ENCODE data around the gene CSK. TPM values are rescaled to one million over a fixed set of nuclear protein-coding genes. Genes with fewer than 3 reads are reported as not detected.
A peak's percentile ranks its signal among the peaks of the same experiment; 100 is the strongest.

The CSK gene
- total RNA-seq, 4 donors from 2014 or later, result 6.4 to 11.7 (median 10.8) TPM

- Histone ChIP-seq H3K4me1 (peaks cover 45 to 48% of the 10 kb centered on the region in 2 donors), H3K36me3 (no peaks in the 10 kb centered on the region), H3K27me3 (no peaks in the 10 kb centered on the region), H3K9me3 (no peaks in the 10 kb centered on the region), H3K27ac (peak overlapping the region in 1 of 4 donors; percentile 81), H3K4me3 (peak overlapping the region in 3 of 4 donors; percentile 43 to 76 (median 62))
- ATAC-seq, result no peak
- no peak for TF ChIP-seq POLR2A (IDR thresholded peaks at IDR 0.05)
- no peak for TF ChIP-seq CTCF (IDR thresholded peaks at IDR 0.05 in 4 of 5, conservative IDR thresholded peaks at IDR 0.05 in 1 of 5)
- intact Hi-C loops (cut with DNase I; ENCODE audit: low total_unique reads) (loop anchor here (5.0 to 10.0 kb wide), 3 partner anchors 62 to 236 kb away; partner anchors contain the start of genes ARID3B, COX5A and ULK3), in situ Hi-C loops (cut with MboI; ENCODE audit: low sequenced_read_pairs in 4 of 4) (loop anchor here in 1 of 4 donors (5.0 kb wide), 1 partner anchor 167 kb away; no protein-coding TSS in a partner anchor)
- DNase-seq, result no peak
Observed at GRCh38 chr15:74780523-74781430, 1.1 kb upstream of the CSK start.

GRCh38 chr15:74782259-74783071 is 585 bp downstream of the CSK start:
- H3K27ac ChIP-seq, result peak overlapping the region; percentile 70 to 84 (median 80)
- ATAC-seq, result peak; percentile 34 to 48
- H3K4me3 ChIP-seq, result peak overlapping the region; percentile 71 to 83 (median 78)
- no peak for DNase-seq
- no peaks in the 10 kb centered on the region for H3K9me3 ChIP-seq
- peaks cover 58 to 62% of the 10 kb centered on the region in 2 donors for H3K4me1 ChIP-seq
- no peaks in the 10 kb centered on the region for H3K27me3 ChIP-seq
- intact Hi-C loops (cut with DNase I; ENCODE audit: low total_unique reads) (loop anchor here (1.0 to 10.0 kb wide), 4 partner anchors 18 to 238 kb away; partner anchors contain the start of genes ARID3B, COX5A and ULK3), in situ Hi-C loops (cut with MboI; ENCODE audit: low sequenced_read_pairs in 4 of 4) (loop anchor here in 1 of 4 donors (5.0 kb wide), 1 partner anchor 165 kb away; no protein-coding TSS in a partner anchor)
- no peaks in the 10 kb centered on the region for H3K36me3 ChIP-seq
- TF ChIP-seq CTCF (IDR thresholded peaks at IDR 0.05 in 4 of 5, conservative IDR thresholded peaks at IDR 0.05 in 1 of 5) (no peak), POLR2A (IDR thresholded peaks at IDR 0.05) (no peak)

GRCh38 chr15:74783072-74783807 is 1.4 kb downstream of the CSK start:
- intact Hi-C loops (cut with DNase I; ENCODE audit: low total_unique reads), result loop anchor here (5.0 to 10.0 kb wide), 3 partner anchors 59 to 238 kb away; partner anchors contain the start of genes ARID3B, COX5A and ULK3
- ATAC-seq, result no peak
- Histone ChIP-seq H3K27ac (peak overlapping the region; percentile 70 to 84 (median 80)), H3K4me3 (peak overlapping the region; percentile 71 to 83 (median 78)), H3K36me3 (no peaks in the 10 kb centered on the region), H3K4me1 (peaks cover 61 to 70% of the 10 kb centered on the region in 2 donors), H3K27me3 (no peaks in the 10 kb centered on the region), H3K9me3 (no peaks in the 10 kb centered on the region)
- in situ Hi-C loops (cut with MboI; ENCODE audit: low sequenced_read_pairs in 4 of 4), result loop anchor here in 1 of 4 donors (5.0 kb wide), 1 partner anchor 164 kb away; no protein-coding TSS in a partner anchor
- TF ChIP-seq CTCF (IDR thresholded peaks at IDR 0.05 in 4 of 5, conservative IDR thresholded peaks at IDR 0.05 in 1 of 5) (no peak), POLR2A (IDR thresholded peaks at IDR 0.05) (no peak)
- DNase-seq, result no peak

- Histone ChIP-seq H3K4me3 (peak overlapping the region; percentile 71 to 83 (median 78)), H3K27me3 (no peaks in the 10 kb centered on the region), H3K36me3 (no peaks in the 10 kb centered on the region), H3K27ac (peak overlapping the region; percentile 70 to 84 (median 80)), H3K9me3 (no peaks in the 10 kb centered on the region), H3K4me1 (peaks cover 66 to 75% of the 10 kb centered on the region in 2 donors)
- intact Hi-C loops (cut with DNase I; ENCODE audit: low total_unique reads), result loop anchor here (5.0 to 10.0 kb wide), 3 partner anchors 59 to 239 kb away; partner anchors contain the start of genes ARID3B, COX5A and ULK3
- TF ChIP-seq POLR2A (IDR thresholded peaks at IDR 0.05), result no peak
- no peak for TF ChIP-seq CTCF (IDR thresholded peaks at IDR 0.05 in 4 of 5, conservative IDR thresholded peaks at IDR 0.05 in 1 of 5)
- DNase-seq (no peak), ATAC-seq (no peak)
- in situ Hi-C loops (cut with MboI; ENCODE audit: low sequenced_read_pairs in 4 of 4), result loop anchor here in 1 of 4 donors (5.0 kb wide), 1 partner anchor 164 kb away; no protein-coding TSS in a partner anchor
Observed at GRCh38 chr15:74783808-74784175, 1.9 kb downstream of the CSK start.

Data from gastrocnemius medialis (tissue), 4 donors.